ENCODE results near the gene SDK1.

The SDK1 gene

DNA sequence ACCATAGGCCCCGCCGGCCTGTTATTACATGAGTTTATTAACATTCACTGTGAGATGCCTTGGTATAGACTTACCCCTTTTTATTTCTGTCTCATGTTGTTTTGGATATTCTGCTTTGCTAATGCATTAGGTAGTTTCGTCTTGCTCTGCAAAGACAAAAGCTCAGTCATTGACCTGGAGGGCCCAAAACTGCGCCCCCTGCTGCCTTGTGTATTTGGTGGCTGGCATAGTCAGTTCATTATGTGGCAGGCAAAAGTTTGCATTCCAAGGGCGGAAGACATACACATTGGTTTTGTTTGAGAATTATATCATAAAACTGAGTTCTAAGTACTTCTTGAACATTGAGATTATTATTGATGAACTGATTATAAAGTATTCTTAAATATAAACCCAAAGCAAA lies 372.5 kb downstream of the SDK1 start:
- TF ChIP-seq, protein P1, sequence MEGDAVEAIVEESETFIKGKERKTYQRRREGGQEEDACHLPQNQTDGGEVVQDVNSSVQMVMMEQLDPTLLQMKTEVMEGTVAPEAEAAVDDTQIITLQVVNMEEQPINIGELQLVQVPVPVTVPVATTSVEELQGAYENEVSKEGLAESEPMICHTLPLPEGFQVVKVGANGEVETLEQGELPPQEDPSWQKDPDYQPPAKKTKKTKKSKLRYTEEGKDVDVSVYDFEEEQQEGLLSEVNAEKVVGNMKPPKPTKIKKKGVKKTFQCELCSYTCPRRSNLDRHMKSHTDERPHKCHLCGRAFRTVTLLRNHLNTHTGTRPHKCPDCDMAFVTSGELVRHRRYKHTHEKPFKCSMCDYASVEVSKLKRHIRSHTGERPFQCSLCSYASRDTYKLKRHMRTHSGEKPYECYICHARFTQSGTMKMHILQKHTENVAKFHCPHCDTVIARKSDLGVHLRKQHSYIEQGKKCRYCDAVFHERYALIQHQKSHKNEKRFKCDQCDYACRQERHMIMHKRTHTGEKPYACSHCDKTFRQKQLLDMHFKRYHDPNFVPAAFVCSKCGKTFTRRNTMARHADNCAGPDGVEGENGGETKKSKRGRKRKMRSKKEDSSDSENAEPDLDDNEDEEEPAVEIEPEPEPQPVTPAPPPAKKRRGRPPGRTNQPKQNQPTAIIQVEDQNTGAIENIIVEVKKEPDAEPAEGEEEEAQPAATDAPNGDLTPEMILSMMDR (conservative IDR thresholded peaks at IDR 0.05), result peak; percentile 73
- TF ChIP-seq ZFX (IDR thresholded peaks at IDR 0.05), result no peak
- no peak overlapping the region for H3K27ac ChIP-seq

DNA sequence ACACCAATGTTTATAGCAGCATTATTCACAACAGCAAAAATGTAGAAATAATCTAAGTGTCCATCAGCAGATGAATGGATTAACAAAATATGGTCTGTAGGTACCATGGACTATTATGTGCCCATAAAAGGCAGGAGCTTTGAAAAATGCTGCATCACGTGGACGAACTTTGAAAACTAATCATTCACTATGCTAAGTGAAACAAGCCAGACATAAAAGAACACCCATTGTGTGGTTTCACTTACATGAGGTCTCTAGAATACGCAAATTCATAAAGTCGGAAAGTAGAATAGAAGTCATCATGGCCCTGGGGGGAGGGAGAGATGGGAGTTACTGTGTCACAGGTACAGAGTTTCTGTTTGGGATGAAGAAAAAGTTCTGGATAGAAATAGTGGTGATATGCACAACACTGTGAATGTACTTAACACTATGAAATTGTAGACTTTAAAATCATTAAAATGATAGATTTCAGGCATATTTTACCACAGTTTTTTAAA lies 377.3 kb downstream of the SDK1 start:
- no peak overlapping the region for H3K27ac ChIP-seq
- TF ChIP-seq ZFX (IDR thresholded peaks at IDR 0.05), result no peak

DNA sequence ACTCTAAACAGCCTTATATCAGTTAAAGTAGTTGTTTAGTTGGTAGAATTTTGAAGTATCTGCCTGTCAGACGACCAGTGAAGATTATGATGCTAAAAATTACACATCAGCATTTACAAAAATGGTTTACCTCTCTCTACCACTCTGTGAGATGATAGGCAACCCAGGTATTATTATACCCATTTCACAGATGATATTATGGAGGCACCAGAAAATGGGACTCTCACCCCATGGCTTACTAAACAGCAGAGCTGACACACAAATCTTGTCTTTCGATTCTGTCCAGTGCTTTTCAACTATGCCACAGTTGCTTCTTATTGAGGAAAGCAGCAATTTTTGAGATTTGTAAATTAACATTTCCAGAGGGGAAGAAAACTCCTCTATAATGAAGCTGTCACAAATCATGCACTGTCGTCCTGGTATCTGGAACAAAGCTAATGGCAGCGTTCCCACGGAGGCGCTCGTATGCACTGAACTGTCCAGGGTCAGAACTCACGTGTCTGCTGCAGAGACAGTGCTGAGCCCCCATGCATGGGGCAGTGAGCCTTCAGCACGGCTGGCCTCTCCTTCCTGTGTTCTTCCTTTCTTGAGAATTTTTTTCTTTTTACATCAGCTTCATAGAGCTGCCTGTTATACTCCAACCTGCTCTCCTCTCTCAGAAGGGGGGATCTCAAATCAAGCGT lies 381.1 kb downstream of the SDK1 start:
- TF ChIP-seq ZFX (IDR thresholded peaks at IDR 0.05), result no peak
- TF ChIP-seq, protein P1 (conservative IDR thresholded peaks at IDR 0.05), result no peak
- no peak overlapping the region for H3K27ac ChIP-seq

DNA sequence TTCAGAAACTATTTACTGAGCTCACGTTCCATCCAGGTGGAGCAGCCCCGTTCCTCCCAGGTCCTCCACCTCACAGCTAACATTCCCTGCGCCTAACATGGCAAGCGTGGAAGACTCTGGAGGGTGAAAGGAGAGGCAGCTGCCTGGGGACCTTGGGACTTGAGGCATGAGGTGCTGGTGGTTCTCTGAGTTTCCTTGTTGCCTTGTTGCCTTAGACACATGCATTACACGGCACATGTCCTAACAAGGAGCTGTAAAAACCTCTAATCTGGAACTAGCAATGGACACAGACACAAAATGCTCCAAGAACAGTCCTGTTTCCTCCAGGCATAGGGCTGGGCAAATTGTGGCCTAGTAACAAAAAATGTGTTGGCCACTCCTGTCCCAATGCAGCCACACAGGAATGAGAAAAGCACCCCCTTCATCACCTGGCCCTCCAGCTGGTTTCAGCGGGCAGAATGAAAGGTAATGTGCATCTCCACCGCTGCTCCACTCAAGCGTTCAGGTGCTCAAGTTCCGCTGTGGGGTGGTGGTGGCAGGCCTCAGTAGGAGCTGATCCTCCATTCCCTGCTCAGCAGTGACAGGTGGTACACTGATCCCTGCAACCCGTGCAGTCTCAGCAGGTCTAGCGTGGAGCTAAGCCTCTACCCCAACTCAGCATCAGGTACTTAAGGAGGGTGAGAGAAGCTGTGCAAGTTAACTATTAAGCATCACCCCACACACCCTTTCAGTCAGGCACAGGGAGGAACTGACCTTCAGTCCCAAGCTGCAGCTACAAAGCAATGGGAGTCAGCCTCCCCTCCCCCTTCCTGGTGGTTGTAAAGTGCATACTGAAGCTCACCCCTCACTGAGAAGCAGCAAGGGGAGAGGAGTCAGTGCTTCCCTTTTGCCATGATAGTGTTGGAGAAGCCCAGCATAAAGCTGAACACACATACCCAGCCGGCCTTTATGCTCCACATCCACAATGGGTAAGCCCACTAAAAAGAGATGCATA lies 382.8 kb downstream of the SDK1 start:
- no peak overlapping the region for H3K27ac ChIP-seq
- no peak for TF ChIP-seq ZFX (IDR thresholded peaks at IDR 0.05)
- TF ChIP-seq, protein P1 (conservative IDR thresholded peaks at IDR 0.05), result no peak

DNA sequence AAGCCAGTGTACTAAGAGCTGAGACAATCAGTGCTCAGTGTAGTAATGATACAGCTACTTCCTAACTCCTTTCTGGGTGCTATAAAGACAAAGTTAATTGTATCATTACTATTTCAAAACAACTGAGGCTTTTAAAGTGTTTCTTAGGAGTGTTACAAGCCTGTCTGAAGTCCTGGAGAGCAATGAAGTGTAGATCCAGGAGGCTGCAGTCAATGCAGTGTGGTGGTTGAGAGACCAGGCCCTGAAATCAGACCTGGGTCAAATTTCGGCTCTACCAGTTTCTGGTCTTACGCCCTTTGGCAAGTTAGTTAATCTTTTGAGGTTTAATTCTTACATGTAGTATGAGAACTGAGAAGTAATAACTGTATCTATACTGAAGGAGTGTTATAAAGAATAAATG lies 387.0 kb downstream of the SDK1 start:
- TF ChIP-seq, protein P1 (conservative IDR thresholded peaks at IDR 0.05), result no peak
- TF ChIP-seq ZFX (IDR thresholded peaks at IDR 0.05), result no peak
- H3K27ac ChIP-seq, result no peak overlapping the region

DNA sequence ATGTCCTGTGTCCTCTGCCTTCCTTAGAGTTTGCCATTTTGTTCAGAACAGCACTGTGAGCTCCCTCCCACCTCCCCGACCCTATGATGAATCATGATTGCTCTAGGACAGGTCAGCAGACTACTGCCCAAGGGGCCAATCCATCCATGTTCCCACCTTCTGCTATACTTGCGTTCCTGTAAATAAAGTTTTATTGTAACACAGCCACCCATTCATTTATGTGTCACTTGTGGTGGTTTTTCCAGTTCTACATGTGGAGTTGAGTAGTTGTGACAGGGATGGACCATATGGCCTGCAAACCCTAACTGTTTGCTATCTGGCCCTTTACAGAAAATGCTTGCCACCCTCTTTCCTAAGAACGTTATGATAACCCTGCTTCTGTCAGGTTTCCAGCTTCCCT lies 387.8 kb downstream of the SDK1 start:
- TF ChIP-seq, protein P1 (conservative IDR thresholded peaks at IDR 0.05), result no peak
- TF ChIP-seq ZFX (IDR thresholded peaks at IDR 0.05), result no peak
- H3K27ac ChIP-seq, result no peak overlapping the region

DNA sequence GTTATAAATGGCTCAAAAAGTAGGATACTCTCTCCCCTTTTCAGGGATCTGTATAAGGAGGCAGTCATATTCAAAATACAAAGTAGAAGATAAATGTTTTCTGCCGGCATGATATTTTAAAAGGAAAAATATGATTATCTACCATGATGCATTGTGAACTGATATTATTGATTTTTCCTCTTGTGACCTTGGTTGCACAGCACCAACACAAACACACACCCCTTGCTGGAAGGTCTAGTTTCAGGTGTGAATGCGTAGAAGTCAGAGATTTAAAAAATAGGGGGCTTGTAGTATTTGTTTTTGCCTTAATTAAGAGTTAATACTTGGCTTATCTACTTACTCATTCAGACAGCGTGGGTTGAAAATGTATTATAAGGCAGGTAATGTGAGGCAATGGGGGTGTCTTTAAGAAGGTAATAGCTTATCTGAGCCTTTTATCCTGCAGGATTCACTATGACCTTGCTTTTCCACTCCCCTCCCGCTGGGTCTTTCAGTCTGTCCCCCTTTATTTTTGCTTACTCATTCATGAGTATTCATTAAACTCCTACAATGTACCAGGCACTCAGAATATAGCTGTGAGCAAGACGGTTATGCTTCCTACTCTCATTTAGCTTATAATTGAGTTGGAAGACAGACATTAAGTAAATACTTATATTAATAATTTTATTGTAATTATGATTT lies 390.6 kb downstream of the SDK1 start:
- TF ChIP-seq ZFX (IDR thresholded peaks at IDR 0.05), result no peak
- TF ChIP-seq, protein P1 (conservative IDR thresholded peaks at IDR 0.05), result no peak
- H3K27ac ChIP-seq, result no peak overlapping the region
